GM21390 (cell line): Measurements from ENCODE around the gene ZNG1C.
"Not testable (repeated sequence)": the region's sequence is repeated elsewhere in the genome, so short reads cannot be mapped to it uniquely, and the experiment has no call there.

Source experiments
- ATAC-seq: cut with Tn5 transposase; IDR thresholded peaks from one replicate; pipeline ENCODE4 v1.9.1; 2021; ENCODE audit not compliant: unreplicated experiment

The ZNG1C gene

GRCh38 chr9:68241683-68242082 lies at the start of gene ZNG1C:
Gene ZNG1C, plus strand, starts transcription at chr9:68241983. Its CDS starts 49 bp downstream, at chr9:68242032.
- not testable (repeated sequence) for ATAC-seq

- ATAC-seq, result not testable (repeated sequence)
Observed at GRCh38 chr9:68242437-68242836, 654 bp downstream of the ZNG1C start.

GRCh38 chr9:68281041-68281440 lies 39.3 kb downstream of the ZNG1C start:
- not testable (repeated sequence) for ATAC-seq

GRCh38 chr9:68302567-68302966 lies 60.8 kb downstream of the ZNG1C start, which contains the start of gene FOXD4L3:
Gene FOXD4L3, plus strand, starts transcription at chr9:68302867. Its CDS starts 85 bp downstream, at chr9:68302952.
- ATAC-seq, result not testable (repeated sequence)

GRCh38 chr9:68303771-68304170 lies 62.0 kb downstream of the ZNG1C start:
- ATAC-seq, result not testable (repeated sequence)

GRCh38 chr9:68304212-68304611 lies 62.4 kb downstream of the ZNG1C start:
- not testable (repeated sequence) for ATAC-seq

GRCh38 chr9:68304777-68305176 lies 63.0 kb downstream of the ZNG1C start:
- not testable (repeated sequence) for ATAC-seq

GRCh38 chr9:68305680-68306285 lies 64.0 kb downstream of the ZNG1C start:
- ATAC-seq, result not testable (repeated sequence)

- not testable (repeated sequence) for ATAC-seq
Observed at GRCh38 chr9:68306391-68306964, 64.7 kb downstream of the ZNG1C start.

GRCh38 chr9:68307127-68307526 lies 65.3 kb downstream of the ZNG1C start:
- ATAC-seq, result not testable (repeated sequence)

GRCh38 chr9:68307654-68308053 lies 65.9 kb downstream of the ZNG1C start:
- not testable (repeated sequence) for ATAC-seq

GRCh38 chr9:68311208-68311607 lies 69.4 kb downstream of the ZNG1C start:
- not testable (repeated sequence) for ATAC-seq

- ATAC-seq, result not testable (repeated sequence)
Observed at GRCh38 chr9:68318209-68318608, 76.4 kb downstream of the ZNG1C start.

- not testable (repeated sequence) for ATAC-seq
Observed at GRCh38 chr9:68323749-68324148, 82.0 kb downstream of the ZNG1C start.

GRCh38 chr9:68324518-68324917 lies 82.7 kb downstream of the ZNG1C start:
- not testable (repeated sequence) for ATAC-seq

GRCh38 chr9:68329106-68329505 lies 87.3 kb downstream of the ZNG1C start:
- ATAC-seq, result not testable (repeated sequence)

GRCh38 chr9:68330531-68331173 lies 88.9 kb downstream of the ZNG1C start:
- not testable (repeated sequence) for ATAC-seq

- not testable (repeated sequence) for ATAC-seq
Observed at GRCh38 chr9:68332122-68332521, 90.3 kb downstream of the ZNG1C start.

- not testable (repeated sequence) for ATAC-seq
Observed at GRCh38 chr9:68335935-68336334, 94.2 kb downstream of the ZNG1C start.

- ATAC-seq, result not testable (repeated sequence)
Observed at GRCh38 chr9:68336639-68337339, 95.0 kb downstream of the ZNG1C start.

GRCh38 chr9:68338000-68338399 lies 96.2 kb downstream of the ZNG1C start:
- not testable (repeated sequence) for ATAC-seq
